ENCODE measurements around the gene FBXO2. TPM values are rescaled to one million over a fixed set of nuclear protein-coding genes. Genes with fewer than 3 reads are reported as not detected.

FBXO2 gene
- total and polyA plus RNA-seq, 3 experiments from 2014 or later = 1.8 to 4.6 (median 2.0) TPM

DNA sequence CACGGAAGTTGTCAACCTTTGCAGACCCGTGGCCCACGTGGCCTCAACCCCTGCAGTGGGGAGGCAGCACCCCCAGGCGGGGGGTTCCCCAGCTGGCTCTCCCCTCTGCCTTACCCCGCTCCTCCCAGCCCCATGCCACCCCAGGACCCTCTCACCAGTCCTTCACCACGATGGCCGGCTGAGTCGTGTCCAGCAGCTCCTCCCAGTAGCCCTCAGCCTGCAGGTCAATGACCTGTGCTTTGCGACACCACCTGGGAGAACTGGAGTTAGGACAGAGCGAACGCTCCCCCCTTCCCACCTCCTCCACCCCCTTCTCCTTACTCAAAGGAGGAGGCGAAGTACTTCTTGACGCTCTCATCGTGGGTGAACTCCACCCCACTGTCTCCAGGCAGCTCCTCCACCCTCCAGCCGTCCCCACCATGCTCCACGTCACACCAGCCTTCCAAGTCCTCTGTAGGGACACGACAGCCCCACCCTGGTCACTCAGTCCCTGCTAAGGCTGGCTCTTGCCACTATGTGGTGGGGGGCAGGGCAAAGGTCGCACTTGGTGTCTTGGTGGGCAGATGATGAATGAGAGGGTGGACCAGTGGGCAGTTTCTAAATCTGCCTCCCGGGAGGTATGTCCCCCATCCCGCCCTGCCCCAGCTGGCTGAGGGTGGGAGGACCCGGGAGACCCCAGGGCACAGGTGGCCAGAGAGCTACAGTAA lies 4.5 kb downstream of the FBXO2 start:
- no peaks in the 10 kb centered on the region for H3K27me3 Mint-ChIP-seq
- POLR2A ChIA-PET = interaction anchor here (0.6 to 1.4 kb wide), 6 partner anchors 15 to 371 kb away, joined by 3 to 29 read pairs (median 5); partner anchors contain the start of genes AGTRAP and FBXO6

DNA sequence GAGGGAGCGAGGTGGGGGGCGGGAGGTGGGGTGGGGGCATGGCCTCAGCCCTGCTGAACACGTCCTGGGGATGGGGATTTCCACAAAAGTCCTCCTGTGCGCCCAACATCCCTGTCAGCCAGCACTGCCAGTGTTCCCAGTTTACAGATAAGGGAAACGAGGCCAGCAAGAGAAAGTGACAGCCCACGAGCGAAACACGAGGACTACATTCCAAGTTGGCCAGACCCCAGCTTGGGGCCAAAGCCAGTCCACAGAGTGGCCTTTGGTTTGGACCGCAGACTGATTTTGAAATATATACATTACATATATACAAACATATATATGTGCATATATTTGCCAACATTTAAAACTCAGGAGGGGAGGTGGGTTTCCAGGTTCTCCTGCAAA lies 5.0 kb downstream of the FBXO2 start:
- H3K27ac ChIP-seq (ENCODE audit: low read depth, low read length) = no peak overlapping the region
- Mint-ChIP-seq H3K27me3 (no peaks in the 10 kb centered on the region), H3K27ac (peak overlapping the region in 4 of 8 donors; percentile 26 to 97 (median 53)), H3K4me3 (peak overlapping the region in 5 of 7 donors; percentile 23 to 44 (median 23)), H3K9me3 (no peaks in the 10 kb centered on the region), H3K36me3 (no peaks in the 10 kb centered on the region), H3K4me1 (peaks cover 16 to 44% (median 22%) of the 10 kb centered on the region in 3 donors)
- H3K4me3 ChIP-seq (ENCODE audit: low read length) = no peak overlapping the region
- DNase-seq = no peak
- ChIA-PET POLR2A (interaction anchor here (1.3 kb wide), 1 partner anchor 259 kb away, joined by 4 read pairs; no protein-coding TSS in a partner anchor), CTCF (interaction anchor here (1.3 to 11.3 kb wide), 7 partner anchors 13 to 612 kb away, joined by 3 to 152 read pairs (median 10); partner anchors contain the start of gene FBXO6)
- H3K9me3 ChIP-seq (ENCODE audit: low read length) = no peaks in the 10 kb centered on the region
- H3K27me3 ChIP-seq (ENCODE audit: insufficient read depth, low read length, poor library complexity, severe bottlenecking) = no peaks in the 10 kb centered on the region
- H3K4me1 ChIP-seq (ENCODE audit: insufficient read depth, low read length) = peaks cover 20% of the 10 kb centered on the region
- H3K36me3 ChIP-seq (ENCODE audit: insufficient read depth, low read length) = no peaks in the 10 kb centered on the region

More for the DNA sequence above, 4.5 kb downstream of the FBXO2 start:
- Mint-ChIP-seq H3K4me1 (peaks cover 16 to 44% (median 22%) of the 10 kb centered on the region in 3 donors), H3K36me3 (no peaks in the 10 kb centered on the region), H3K9me3 (no peaks in the 10 kb centered on the region), H3K27ac (peak overlapping the region in 5 of 8 donors; percentile 41 to 97 (median 71)), H3K4me3 (peak overlapping the region; percentile 23 to 82 (median 52))
- CTCF ChIA-PET = interaction anchor here (0.8 to 11.3 kb wide), 19 partner anchors 8 to 612 kb away, joined by 3 to 152 read pairs (median 4); partner anchors contain the start of genes FBXO6 and MFN2
- Histone ChIP-seq H3K27ac (ENCODE audit: low read depth, low read length) (no peak overlapping the region), H3K4me3 (ENCODE audit: low read length) (peak overlapping the region; percentile 33), H3K36me3 (ENCODE audit: insufficient read depth, low read length) (no peaks in the 10 kb centered on the region), H3K4me1 (ENCODE audit: insufficient read depth, low read length) (peaks cover 20% of the 10 kb centered on the region), H3K9me3 (ENCODE audit: low read length) (no peaks in the 10 kb centered on the region), H3K27me3 (ENCODE audit: insufficient read depth, low read length, poor library complexity, severe bottlenecking) (no peaks in the 10 kb centered on the region)
- DNase-seq = no peak

DNA sequence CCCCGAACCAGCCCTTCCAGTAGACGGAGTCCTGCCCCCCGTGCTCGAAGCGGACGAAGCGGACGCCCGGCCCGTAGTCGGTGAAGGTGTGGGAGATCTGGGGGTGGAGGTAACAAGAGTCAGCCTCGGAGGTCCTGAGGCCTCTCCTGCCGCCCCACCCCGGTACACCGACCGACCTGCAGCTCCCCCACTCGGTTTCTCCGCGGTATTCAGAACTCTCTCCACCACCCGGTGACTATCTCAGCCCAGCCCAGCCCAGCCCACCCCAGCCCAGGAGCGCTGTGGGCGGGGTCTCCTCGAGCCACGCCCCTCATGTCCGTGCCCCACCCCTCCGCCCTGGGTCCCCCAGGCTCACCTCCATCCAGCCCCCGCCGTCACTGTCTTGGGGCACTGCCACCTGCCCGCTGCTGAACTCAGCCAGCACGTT lies 5.5 kb downstream of the FBXO2 start:
- ChIA-PET CTCF (interaction anchor here (1.5 to 11.3 kb wide), 3 partner anchors 14 to 611 kb away, joined by 3 to 152 read pairs (median 51); partner anchors contain the start of gene FBXO6), POLR2A (no interaction called here)
- H3K4me3 Mint-ChIP-seq = peak overlapping the region in 3 of 7 donors; percentile 23 to 70 (median 57)
- H3K4me3 ChIP-seq (ENCODE audit: low read length) = no peak overlapping the region
- no peaks in the 10 kb centered on the region for H3K36me3 Mint-ChIP-seq
- H3K36me3 ChIP-seq (ENCODE audit: insufficient read depth, low read length) = no peaks in the 10 kb centered on the region
- no peaks in the 10 kb centered on the region for H3K27me3 ChIP-seq (ENCODE audit: insufficient read depth, low read length, poor library complexity, severe bottlenecking)
- no peaks in the 10 kb centered on the region for H3K9me3 Mint-ChIP-seq
- H3K4me1 ChIP-seq (ENCODE audit: insufficient read depth, low read length) = peaks cover 20% of the 10 kb centered on the region
- H3K4me1 Mint-ChIP-seq = peaks cover 16 to 41% (median 22%) of the 10 kb centered on the region in 3 donors
- peak overlapping the region in 1 of 8 donors; percentile 42 for H3K27ac Mint-ChIP-seq
- DNase-seq = peak; percentile 21 to 61 (median 26)
- no peaks in the 10 kb centered on the region for H3K27me3 Mint-ChIP-seq
- no peak overlapping the region for H3K27ac ChIP-seq (ENCODE audit: low read depth, low read length)
- H3K9me3 ChIP-seq (ENCODE audit: low read length) = no peaks in the 10 kb centered on the region

DNA sequence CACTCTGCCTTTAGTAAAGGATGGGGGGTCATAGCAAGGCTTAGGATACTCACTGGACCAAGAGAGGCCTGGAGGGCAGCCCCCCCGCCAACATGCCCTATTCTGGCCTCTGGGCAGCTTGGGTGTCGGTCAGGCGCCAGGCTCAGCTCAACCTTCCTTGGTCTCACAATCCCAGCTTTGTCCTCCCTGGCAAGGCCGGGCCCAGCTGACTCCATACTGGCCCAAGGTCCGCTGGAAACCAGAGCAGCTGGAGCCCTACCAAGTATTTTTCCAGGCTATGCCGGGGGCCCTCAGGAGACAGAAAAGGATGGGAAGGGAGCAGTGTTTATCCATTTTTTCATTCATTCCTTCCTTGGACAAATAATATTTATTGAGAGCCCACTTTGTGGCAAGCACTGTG lies 6.2 kb downstream of the FBXO2 start:
- ChIA-PET POLR2A (no interaction called here), CTCF (interaction anchor here (1.5 to 11.3 kb wide), 3 partner anchors 15 to 610 kb away, joined by 3 to 152 read pairs (median 51); partner anchors contain the start of gene FBXO6)
- Histone ChIP-seq H3K36me3 (ENCODE audit: insufficient read depth, low read length) (no peaks in the 10 kb centered on the region), H3K9me3 (ENCODE audit: low read length) (no peaks in the 10 kb centered on the region), H3K4me1 (ENCODE audit: insufficient read depth, low read length) (peaks cover 20% of the 10 kb centered on the region), H3K27me3 (ENCODE audit: insufficient read depth, low read length, poor library complexity, severe bottlenecking) (no peaks in the 10 kb centered on the region), H3K27ac (ENCODE audit: low read depth, low read length) (no peak overlapping the region), H3K4me3 (ENCODE audit: low read length) (no peak overlapping the region)
- no peaks in the 10 kb centered on the region for H3K27me3 Mint-ChIP-seq
- no peaks in the 10 kb centered on the region for H3K36me3 Mint-ChIP-seq
- no peaks in the 10 kb centered on the region for H3K9me3 Mint-ChIP-seq
- peak overlapping the region in 1 of 8 donors; percentile 24 for H3K27ac Mint-ChIP-seq
- no peak for DNase-seq
- H3K4me1 Mint-ChIP-seq = peaks cover 16 to 39% (median 22%) of the 10 kb centered on the region in 3 donors
- H3K4me3 Mint-ChIP-seq = no peak overlapping the region

DNA sequence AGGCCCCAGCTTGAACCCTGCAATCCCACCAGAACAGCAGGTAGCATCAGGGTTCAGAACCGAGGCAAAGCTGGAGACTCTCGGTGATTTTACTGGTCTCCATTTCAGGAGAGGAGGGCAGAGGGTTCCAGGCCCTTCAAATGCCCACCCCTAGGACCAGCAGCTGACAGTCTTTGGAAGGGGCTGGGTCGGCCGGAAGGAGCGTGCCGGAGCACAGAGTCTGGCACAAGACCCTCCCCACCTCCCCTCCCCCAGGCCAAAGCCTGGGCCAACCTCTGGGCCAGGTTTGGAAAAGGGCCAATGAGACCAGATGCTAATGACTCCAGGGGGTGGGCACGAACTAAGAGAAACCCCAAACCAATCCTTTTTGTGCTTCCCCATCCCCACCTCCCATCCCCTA lies 6.9 kb downstream of the FBXO2 start:
- no peaks in the 10 kb centered on the region for H3K27me3 ChIP-seq (ENCODE audit: insufficient read depth, low read length, poor library complexity, severe bottlenecking)
- no peaks in the 10 kb centered on the region for H3K36me3 ChIP-seq (ENCODE audit: insufficient read depth, low read length)
- no peak overlapping the region for H3K4me3 Mint-ChIP-seq
- H3K4me1 ChIP-seq (ENCODE audit: insufficient read depth, low read length) = peaks cover 20% of the 10 kb centered on the region
- H3K9me3 Mint-ChIP-seq = no peaks in the 10 kb centered on the region
- H3K27ac Mint-ChIP-seq = no peak overlapping the region
- H3K36me3 Mint-ChIP-seq = no peaks in the 10 kb centered on the region
- DNase-seq = no peak
- H3K4me3 ChIP-seq (ENCODE audit: low read length) = no peak overlapping the region
- CTCF ChIA-PET = interaction anchor here (1.5 to 11.3 kb wide), 2 partner anchors 74 to 610 kb away, joined by 3 to 152 read pairs; no protein-coding TSS in a partner anchor
- H3K27me3 Mint-ChIP-seq = no peaks in the 10 kb centered on the region
- peaks cover 17 to 33% (median 22%) of the 10 kb centered on the region in 3 donors for H3K4me1 Mint-ChIP-seq
- POLR2A ChIA-PET = interaction anchor here (1.0 to 1.1 kb wide), 2 partner anchors 72 to 589 kb away, joined by 3 read pairs; no protein-coding TSS in a partner anchor
- no peak overlapping the region for H3K27ac ChIP-seq (ENCODE audit: low read depth, low read length)
- H3K9me3 ChIP-seq (ENCODE audit: low read length) = no peaks in the 10 kb centered on the region

DNA sequence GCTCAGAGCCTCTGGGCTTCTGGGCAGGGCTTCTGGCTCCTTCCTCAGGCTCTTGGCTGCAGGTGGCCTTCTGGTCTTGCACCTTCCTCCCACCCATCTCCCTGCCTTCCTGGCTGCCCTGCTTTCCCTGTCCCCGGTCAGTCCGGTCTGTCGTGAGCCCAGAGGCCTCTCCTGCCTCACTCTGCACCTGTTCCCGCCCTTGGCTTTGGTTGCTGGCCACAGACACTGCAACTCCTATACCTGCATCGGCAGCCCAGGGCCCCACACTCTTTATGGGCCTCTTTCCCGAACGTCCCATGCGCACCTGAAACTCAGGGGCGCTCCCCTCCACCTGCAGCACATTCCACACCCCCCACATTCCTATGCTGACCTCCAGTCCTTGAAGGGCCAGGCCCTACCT lies 7.9 kb downstream of the FBXO2 start:
- H3K27ac Mint-ChIP-seq = no peak overlapping the region
- ChIA-PET POLR2A (interaction anchor here (0.9 kb wide), 1 partner anchor 609 kb away, joined by 3 read pairs; no protein-coding TSS in a partner anchor), CTCF (interaction anchor here (0.6 to 11.3 kb wide), 11 partner anchors 17 to 609 kb away, joined by 3 to 152 read pairs (median 5); partner anchors contain the start of gene FBXO6)
- H3K4me1 Mint-ChIP-seq = peaks cover 16 to 26% (median 20%) of the 10 kb centered on the region in 3 donors
- no peaks in the 10 kb centered on the region for H3K9me3 Mint-ChIP-seq
- H3K27me3 ChIP-seq (ENCODE audit: insufficient read depth, low read length, poor library complexity, severe bottlenecking) = no peaks in the 10 kb centered on the region
- H3K4me3 Mint-ChIP-seq = no peak overlapping the region
- no peaks in the 10 kb centered on the region for H3K36me3 ChIP-seq (ENCODE audit: insufficient read depth, low read length)
- H3K4me3 ChIP-seq (ENCODE audit: low read length) = no peak overlapping the region
- H3K27ac ChIP-seq (ENCODE audit: low read depth, low read length) = no peak overlapping the region
- DNase-seq = no peak
- peaks cover 0 to 2% of the 10 kb centered on the region in 2 donors for H3K27me3 Mint-ChIP-seq
- no peaks in the 10 kb centered on the region for H3K9me3 ChIP-seq (ENCODE audit: low read length)
- H3K36me3 Mint-ChIP-seq = no peaks in the 10 kb centered on the region
- H3K4me1 ChIP-seq (ENCODE audit: insufficient read depth, low read length) = peaks cover 19% of the 10 kb centered on the region

DNA sequence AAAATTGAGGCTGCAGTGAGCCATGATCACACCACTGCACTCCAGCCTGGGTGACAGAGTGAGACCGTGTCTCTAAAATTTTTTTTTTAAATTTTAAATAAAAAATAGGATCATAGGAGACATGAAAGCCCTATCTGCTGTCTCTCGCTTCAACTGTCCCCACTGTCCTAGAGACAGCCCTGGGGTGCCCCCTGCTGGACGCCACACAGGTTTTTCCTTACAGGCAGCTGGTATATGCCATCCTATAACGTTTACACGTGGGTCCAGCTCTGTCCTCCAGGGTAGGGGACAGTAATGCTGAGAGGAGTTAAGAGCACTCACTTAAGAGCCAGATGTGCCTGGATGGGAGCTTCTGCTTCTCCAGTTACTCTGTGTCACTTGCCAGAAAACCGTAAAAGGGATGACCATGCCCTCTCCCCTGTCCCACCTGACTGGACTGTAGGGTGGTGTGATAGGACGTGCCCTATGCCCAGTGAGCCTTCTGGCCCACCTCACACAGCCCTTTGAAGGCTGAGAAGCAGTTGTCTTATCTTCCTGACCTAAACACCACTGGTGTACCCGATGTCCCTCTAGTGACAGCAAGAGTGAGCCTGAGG lies 8.5 kb downstream of the FBXO2 start:
- Histone ChIP-seq H3K4me1 (ENCODE audit: insufficient read depth, low read length) (peaks cover 14% of the 10 kb centered on the region), H3K4me3 (ENCODE audit: low read length) (no peak overlapping the region), H3K27me3 (ENCODE audit: insufficient read depth, low read length, poor library complexity, severe bottlenecking) (no peaks in the 10 kb centered on the region), H3K36me3 (ENCODE audit: insufficient read depth, low read length) (no peaks in the 10 kb centered on the region), H3K9me3 (ENCODE audit: low read length) (no peaks in the 10 kb centered on the region), H3K27ac (ENCODE audit: low read depth, low read length) (no peak overlapping the region)
- Mint-ChIP-seq H3K4me1 (peaks cover 11 to 20% (median 14%) of the 10 kb centered on the region in 3 donors), H3K27me3 (peaks cover 0 to 2% of the 10 kb centered on the region in 2 donors), H3K4me3 (no peak overlapping the region), H3K36me3 (no peaks in the 10 kb centered on the region), H3K9me3 (no peaks in the 10 kb centered on the region), H3K27ac (peak overlapping the region in 1 of 8 donors; percentile 58)
- ChIA-PET CTCF (interaction anchor here (0.6 to 5.6 kb wide), 11 partner anchors 18 to 608 kb away, joined by 3 to 52 read pairs (median 4); partner anchors contain the start of gene FBXO6), POLR2A (interaction anchor here (0.9 kb wide), 1 partner anchor 608 kb away, joined by 3 read pairs; no protein-coding TSS in a partner anchor)
- peak; percentile 63 to 84 (median 68) for DNase-seq

Measured in CD8-positive, alpha-beta memory T cell (primary cell).